IPS-18c (cell line): ENCODE data around the gene MLXIP.

ENCODE experiments used
- H3K4me3 ChIP-seq: 2 replicates; pipeline ENCODE4 v1.7.0; 2013; ENCODE audit warnings: low read depth, mild to moderate bottlenecking, low read length, moderate library complexity; ENCODE audit not compliant: insufficient read depth
- H3K9me3 ChIP-seq: one replicate; pipeline ENCODE4 v1.6.1; 2013; ENCODE audit warnings: mild to moderate bottlenecking, low read length, moderate library complexity; ENCODE audit not compliant: control insufficient read depth, insufficient read depth

Gene MLXIP

DNA sequence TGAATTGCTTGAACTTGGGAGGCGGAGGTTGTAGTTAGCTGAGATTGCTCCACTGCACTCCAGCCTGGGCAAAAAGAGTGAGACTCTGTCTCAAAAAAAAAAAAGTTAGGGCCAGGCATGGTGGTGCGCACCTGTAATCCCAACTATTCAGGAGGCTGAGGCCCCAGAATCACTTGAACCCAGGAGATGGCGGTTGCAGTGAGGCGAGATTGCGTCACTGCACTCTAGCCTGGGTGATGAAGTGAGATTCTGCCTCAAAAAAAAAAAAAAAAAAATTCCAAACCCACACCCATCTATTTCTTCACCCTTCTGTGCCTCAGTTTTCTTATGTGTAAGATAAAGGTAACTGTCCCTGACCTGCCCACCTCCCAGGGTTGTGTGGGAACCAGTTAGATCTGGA is 11.0 kb upstream of the MLXIP start:
- H3K9me3 ChIP-seq: peaks cover 4% of the 10 kb centered on the region
- no peak overlapping the region for H3K4me3 ChIP-seq

DNA sequence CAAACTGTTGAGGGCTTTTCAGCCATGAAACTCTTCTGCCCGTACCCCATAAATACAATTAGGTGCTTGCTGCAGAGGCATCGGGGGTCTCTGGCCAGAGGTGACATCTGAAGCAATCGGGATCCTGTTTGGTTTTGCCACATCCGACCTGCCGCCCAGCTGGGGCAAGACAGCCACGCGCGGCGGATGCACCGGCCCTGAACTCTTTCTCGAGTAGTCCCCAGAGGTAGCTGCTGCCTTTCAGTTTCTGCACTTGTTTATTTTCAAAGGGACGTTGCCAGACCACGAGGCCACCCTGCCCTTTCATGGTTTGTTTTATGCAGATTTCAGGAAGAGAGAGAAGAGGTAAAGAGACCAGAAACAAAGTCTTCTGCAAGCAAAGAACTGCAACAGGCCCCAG is 10.6 kb upstream of the MLXIP start:
- Histone ChIP-seq H3K9me3 (peaks cover 4% of the 10 kb centered on the region), H3K4me3 (no peak overlapping the region)

DNA sequence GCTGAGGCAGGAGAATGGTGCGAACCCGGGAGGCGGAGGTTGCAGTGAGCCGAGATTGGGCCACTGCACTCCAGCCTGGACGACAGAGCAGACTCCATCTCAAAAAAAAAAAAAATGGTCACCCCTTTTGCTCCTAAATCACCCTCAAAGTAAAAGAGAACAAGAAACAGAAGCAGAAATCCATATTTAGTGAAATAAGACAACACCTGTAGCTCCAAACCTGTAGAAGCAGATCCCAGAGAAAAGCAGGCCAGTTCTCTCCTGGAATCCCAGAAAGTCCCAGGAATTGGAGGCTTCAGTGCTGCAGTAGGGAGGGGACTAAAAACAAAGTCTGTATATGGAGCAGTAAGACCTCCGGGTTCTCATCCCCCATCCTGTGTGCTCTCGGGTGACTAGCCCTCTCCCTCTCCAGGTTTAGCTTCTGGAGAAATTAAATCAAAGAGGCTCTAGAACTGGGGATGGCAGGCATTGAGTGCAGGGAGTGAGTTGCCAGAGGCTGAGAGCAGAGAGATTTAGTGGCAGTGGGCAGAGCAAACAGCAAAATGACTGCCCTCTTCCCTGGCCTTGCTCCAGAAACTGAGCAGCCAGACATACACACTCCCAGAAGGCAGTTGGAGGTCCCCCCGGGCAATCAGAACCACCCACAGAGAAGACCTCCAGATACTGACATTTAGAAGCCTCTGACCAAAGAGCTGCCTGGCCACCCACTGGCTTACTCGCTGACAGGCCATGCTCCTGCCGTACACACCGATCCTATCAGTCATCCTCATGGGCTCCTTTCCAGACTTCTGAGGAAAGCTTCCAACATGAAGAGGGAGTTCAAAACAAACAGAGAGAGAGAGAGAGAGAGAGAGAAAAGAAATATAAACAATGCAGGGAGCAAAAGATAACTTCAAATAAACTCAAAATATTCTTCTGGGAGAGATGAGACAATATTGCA is 6.3 kb upstream of the MLXIP start:
- H3K4me3 ChIP-seq: no peak overlapping the region
- no peaks in the 10 kb centered on the region for H3K9me3 ChIP-seq

DNA sequence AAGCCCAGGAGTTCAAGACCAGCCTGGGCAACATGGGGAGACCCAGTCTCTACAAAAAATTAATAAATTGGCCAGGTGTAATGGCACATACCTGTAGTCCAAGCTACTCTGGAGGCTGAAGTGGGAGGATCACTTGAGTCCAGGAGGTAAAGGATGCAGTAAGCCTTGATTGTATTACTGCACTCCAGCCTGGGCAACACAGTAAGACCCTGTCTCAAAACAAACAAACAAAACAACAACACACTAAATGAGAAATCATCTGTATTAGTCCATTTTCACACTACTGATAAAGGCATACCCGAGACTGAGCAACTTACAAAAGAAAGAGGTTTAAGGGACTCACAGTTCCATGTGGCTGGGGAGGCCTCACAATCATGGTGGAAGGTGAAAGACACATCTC is 4.7 kb upstream of the MLXIP start:
- Histone ChIP-seq H3K9me3 (no peaks in the 10 kb centered on the region), H3K4me3 (no peak overlapping the region)

DNA sequence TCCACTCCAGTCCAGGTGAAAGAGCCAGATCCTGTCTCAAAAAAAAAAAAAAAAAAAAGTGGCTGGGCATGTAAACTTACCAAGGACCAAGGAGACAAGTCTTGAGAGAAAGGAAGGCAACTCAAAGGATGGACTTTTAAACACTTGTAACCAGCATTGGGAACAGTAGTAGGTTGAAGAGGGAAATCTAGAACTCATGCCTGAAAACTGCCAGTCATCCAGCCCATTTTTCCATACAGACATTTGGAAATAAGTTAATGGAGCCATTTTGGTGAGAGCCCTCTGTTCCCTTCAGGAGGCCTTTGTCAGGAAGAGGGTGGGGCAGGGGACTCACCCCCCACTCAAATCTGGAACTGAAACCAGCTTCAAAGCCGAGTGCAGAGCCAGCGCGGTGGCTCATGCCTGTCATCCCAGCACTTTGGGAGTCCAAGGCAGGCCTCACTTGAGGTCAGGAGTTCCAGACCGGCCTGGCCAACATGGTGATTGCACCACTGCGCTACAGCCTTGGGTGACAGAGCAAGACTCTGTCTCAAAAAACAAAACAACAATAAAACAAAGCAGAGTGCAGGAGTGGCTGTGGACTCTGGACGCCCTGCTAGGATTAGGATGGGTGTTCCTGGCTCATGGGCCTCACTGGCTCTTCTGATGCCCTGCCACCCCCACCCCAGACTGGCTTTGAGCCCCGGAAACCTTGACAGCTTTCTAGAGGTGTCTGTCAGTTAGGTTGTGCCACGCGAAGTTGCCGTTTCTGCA is 1.6 kb upstream of the MLXIP start:
- H3K4me3 ChIP-seq: no peak overlapping the region
- no peaks in the 10 kb centered on the region for H3K9me3 ChIP-seq

DNA sequence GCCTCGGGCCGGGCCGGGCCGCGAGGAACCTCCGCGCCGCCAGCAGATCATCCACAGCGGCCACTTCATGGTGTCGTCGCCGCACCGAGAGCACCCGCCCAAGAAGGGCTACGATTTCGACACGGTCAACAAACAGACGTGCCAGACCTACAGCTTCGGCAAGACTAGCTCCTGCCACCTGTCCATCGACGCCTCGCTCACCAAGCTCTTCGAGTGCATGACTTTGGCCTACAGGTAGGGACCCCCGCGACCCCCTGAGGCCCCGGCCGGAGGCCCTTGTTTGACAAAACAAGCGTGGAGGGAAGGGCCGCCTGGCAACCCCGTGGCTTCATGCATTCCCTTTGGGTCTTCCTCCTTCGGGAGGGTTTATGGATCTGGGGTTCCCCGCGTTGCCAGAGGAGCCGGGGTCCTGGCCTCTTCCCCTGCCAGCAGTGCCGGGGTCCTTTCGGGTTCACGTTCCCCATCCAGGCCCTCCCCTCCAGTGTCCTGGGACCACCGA is 526 bp downstream of the MLXIP start:
- H3K4me3 ChIP-seq: peak overlapping the region; percentile 64
- no peaks in the 10 kb centered on the region for H3K9me3 ChIP-seq

DNA sequence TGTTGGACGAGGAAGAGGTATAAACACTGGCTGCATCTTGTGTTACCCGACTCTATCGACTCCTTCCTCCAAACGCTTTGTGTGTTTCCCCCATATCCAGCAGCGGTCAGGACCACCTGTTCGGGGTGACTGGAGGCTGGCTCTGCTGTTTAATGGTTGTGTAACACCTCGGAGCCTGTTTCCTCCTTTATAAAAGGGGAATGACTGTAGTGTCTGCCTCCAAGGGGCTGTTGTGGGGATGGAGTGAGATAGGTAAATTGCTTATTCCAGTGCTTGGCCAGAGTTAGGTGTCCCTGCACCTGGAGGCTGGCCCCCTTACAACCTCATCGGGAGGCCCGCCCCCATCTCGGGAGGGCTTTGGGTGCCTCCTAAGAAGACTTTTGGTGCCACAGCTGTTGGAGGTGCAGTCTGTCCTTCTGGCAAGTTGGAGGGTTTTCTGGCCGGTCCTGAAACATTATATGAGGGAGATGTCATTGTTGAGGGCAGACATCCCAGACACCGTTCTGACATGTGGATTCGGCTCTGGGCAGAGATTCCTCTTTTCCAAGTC is 1.1 kb downstream of the MLXIP start:
- Histone ChIP-seq H3K4me3 (peak overlapping the region; percentile 64), H3K9me3 (no peaks in the 10 kb centered on the region)

DNA sequence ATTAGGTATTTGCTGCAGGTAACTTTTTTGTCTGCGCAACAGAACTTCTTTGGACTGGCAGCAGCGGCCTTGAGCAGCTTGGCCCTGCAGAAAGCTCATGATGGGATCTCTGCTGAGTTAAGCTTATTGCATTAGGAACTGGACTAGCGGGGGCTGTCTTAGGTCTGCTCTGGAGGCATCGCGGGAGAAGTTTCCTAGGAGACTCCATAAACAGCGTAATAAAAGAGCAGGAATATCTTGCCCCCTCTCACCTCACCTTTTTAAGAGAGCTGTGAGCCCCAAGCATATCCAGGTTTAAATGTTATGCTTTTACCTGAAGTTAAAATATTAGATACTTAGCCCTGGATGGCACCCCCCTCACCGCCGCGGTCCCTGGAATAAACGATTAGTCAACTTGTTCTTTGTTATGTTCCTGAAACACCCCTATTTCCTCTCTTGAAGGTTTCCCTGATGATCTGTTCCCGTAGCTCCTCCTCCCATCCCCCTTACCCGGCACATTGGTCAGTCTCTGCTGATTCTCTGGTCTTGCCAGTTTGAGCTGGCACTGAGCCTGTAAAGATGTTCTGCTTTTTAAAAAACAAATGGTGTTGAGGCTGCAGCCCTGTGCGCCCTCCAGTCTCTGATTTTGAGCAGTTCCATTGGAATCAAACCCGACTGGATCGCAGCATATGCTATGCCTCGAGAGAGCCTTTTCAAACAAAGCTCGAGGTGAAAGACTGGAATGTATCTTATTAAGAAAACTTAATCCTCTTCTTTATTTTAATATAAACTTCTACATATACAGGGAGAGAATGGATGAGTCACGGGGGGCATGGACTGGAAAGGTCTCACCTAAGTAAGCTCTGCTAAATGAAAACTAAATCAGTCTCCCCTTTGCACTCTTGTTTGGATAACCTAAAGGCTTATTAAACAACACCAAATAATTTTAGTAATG is 1.9 kb downstream of the MLXIP start:
- peak overlapping the region; percentile 64 for H3K4me3 ChIP-seq
- no peaks in the 10 kb centered on the region for H3K9me3 ChIP-seq

DNA sequence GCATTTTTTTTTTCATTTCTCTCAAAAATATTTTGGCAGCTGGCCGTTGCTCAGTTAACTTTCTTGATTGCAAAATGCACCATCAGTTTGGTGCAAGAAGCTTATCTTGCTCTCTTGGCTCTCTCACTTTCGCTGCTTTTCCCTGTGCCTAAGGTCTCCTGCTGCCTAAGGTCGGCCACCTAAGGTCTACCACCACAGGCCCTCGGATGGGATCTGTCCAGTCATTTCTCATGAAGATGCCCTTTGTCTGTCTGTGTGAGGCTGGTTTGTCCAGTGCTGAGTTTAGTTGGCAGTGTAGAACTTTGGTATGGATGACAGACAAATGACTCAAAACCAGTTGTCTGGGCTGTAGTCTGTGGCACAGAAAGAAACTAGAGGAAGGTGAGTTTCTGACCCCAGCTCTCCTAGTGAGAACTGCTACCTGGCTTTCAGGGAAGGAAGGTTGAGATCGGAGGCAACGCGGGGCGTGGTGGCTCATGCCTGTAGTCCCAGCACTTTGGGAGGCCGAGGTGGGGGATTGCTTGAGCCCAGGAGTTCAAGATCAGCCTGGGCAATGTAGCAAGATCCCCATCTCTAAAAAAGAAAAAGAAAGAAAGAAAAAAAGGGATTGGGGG is 2.6 kb downstream of the MLXIP start:
- Histone ChIP-seq H3K4me3 (no peak overlapping the region), H3K9me3 (no peaks in the 10 kb centered on the region)

DNA sequence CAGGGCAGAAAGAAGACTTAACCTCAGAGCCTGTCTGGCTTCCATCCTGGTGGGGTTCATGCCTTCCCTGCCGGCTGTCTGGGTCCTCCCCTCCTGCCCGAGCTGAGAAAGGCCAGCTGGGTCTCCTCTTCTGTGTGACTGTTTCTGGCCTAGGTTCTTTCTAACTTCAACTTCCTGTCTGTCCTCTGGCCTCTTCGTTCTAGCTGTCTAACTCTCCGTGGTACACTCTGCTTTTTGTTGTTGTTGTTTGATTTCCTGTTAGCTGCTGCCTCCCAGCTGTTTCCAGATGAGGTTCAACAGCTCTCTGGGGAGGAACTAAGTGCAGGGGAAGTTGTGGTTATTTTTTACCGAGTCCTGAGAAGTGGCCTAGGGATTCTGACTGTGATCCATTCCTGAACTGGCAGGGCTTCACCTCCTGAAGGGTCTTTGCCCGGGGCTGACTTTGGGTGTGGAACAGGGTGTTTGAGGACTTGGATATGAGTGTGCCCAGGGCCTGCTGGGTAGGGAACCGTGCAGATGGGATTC is 3.2 kb downstream of the MLXIP start:
- H3K9me3 ChIP-seq: no peaks in the 10 kb centered on the region
- no peak overlapping the region for H3K4me3 ChIP-seq

DNA sequence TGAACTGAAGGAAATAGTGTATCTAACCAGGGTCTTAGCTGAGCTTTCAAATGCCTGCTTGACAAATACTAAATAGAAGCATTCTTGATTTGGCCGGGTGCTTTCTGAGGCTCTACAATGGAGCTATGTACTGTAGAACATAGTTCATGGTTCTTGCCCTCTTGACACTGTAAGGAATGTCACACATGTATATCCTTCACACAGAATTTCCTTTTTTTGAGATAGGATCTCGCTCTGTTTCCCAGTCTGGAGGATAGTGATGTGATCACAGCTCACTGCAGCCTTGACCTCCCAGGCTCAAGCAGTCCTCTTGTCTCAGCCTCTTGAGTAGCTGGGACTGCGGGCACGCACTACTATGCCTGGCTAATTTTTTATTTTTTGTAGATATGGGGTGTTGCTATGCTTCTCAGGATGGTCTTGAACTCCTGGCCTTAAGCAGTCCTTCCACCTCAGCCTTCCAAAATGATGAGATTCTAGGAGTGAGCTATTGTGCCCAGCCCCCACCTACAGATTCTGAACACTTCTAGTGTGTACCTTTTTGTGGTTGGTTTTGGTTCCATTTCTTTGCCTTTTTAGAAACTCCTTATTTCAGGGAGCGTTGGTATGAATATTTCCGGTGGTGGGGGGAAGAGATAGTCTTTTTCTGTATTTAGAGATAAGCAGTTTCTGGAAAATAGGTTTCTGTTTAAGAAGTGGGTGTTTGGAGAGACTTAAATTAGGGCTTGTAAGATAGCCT is 4.2 kb downstream of the MLXIP start:
- no peak overlapping the region for H3K4me3 ChIP-seq
- no peaks in the 10 kb centered on the region for H3K9me3 ChIP-seq

DNA sequence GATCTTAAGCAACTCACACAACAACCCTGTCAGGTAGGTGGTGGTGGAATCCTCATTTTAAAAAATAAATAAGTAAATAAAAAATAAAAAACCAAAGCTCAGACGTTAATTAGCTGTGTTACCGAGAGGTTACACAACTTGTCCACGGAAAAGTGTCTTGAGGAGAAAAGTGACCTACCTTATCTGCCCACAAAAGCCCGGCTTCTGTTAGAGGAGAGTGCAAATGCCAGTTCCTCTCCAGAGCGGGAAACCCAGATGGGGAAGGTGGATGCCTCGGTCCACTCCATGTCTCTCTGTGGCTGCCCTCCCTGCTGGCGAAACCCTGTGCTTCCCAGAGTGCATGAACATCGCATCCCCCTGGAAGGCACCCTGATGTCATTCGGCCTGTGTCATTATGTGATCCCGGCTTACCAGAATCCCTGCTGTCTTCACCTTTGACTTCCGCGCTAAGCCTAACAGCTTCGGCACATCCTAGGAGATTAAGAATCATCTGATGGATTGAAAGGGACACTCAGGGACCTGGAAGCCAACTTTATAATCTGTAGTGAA is 6.4 kb downstream of the MLXIP start:
- Histone ChIP-seq H3K9me3 (no peaks in the 10 kb centered on the region), H3K4me3 (no peak overlapping the region)

DNA sequence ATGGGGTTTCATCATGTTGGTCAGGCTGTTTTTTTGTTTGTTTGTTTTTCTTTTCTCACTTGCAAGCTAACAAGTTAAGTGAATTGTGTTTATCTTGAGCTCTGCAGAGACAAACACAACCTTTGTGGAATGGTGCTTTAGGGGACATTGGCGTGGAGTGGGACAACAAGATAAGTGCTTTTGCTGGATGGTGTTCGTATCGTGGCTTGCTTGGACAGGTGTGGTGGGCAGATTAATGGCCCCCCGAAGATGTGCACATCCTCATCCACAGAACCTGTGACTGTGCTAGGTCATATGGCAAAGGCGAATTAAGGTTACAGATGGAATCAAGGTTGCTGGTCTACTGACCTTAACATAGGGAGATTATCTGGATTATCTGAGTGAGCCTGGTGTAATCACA is 7.0 kb downstream of the MLXIP start:
- no peak overlapping the region for H3K4me3 ChIP-seq
- no peaks in the 10 kb centered on the region for H3K9me3 ChIP-seq

DNA sequence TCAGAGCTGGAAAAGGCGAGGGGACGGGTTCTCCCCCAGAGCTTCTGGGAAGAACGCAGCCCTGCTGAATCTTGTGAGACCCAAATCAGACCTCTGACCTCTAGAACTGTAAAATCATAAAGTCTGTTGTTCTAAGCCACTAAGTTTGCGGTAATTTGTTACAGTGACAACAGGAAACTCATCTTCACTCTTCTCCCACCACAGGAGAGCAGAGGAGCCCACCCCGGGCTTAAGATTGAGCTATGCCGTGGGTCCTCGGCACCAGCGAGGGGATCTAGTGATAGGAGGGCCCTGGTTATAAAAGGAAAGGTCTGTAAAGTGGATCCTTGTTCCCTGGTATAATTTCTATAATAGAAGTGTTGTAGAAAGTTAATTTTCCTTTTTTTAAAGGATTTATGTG is 7.6 kb downstream of the MLXIP start:
- H3K4me3 ChIP-seq: no peak overlapping the region
- no peaks in the 10 kb centered on the region for H3K9me3 ChIP-seq

DNA sequence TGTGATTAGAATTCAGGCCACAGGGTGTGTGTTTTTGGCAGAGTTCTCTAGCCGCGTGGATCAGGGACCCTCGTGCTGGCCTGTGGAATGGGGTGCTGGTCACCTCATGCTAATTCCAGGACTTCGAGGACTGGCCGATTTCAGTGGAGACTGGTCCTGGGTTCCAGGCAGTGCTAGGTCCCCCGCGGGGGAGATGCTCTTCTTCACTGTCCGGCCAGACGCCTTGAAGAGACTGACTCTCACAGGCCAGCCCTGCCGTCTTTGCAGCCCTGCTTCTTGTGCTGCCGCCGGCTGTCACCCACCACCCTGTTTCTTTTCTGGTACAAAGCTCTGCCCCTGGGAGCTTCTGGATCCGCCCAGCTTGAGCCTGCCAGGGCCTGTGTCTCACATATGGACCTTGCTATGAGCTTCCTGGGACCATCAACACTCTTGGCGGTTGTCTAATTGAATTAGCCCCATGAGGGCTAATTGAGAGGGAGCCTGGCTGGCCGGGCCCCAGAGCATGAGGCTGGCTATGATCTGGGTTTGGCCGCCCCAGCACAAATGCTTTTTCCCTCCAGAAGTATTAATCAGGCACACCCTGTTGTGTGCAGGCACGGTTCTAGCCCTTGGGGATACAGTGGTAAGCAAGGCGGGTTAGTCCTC is 8.2 kb downstream of the MLXIP start:
- Histone ChIP-seq H3K9me3 (no peaks in the 10 kb centered on the region), H3K4me3 (no peak overlapping the region)
